ENCODE data around the gene WNK2.

GRCh38 chr9:93305497-93306020, 121.6 kb downstream of the WNK2 start:
- no peak for TF ChIP-seq CTCF (tag by site-specific recombination; IDR thresholded peaks at IDR 0.05)
- TF ChIP-seq ZNF169 (tag by site-specific recombination; IDR thresholded peaks at IDR 0.05) = no peak

Measured in HEK293 (cell line).